Prostate gland (tissue), 2 donors: ENCODE results near the gene NANOS2. TPM values are rescaled to one million over a fixed set of nuclear protein-coding genes. Genes with fewer than 3 reads are reported as not detected.

Source experiments
- DNase-seq: peaks from one replicate; pipeline ENCODE4 v3.0.0-alpha.2; 2019; ENCODE audit warnings: low spot score
- H3K27ac ChIP-seq, 2 donors: fragments of 200-600 bp; sonication (generic); 2 replicates each; pipeline ENCODE4 v1.5.1; 2017 to 2019
- H3K27me3 ChIP-seq: fragments of 200-600 bp; sonication (generic); replicated peaks from 2 replicates; pipeline ENCODE4 v1.5.1; 2019; ENCODE audit not compliant: insufficient read depth
- H3K36me3 ChIP-seq, 2 donors: fragments of 200-600 bp; sonication (generic); 1 replicate in 1 of 2; 2 replicates in 1 of 2; pipeline versions ENCODE4 v1.5.1 to v1.8.1; 2017 to 2019
- H3K4me1 ChIP-seq: fragments of 200-600 bp; sonication (generic); replicated peaks from 2 replicates; pipeline ENCODE4 v1.5.1; 2019
- H3K4me3 ChIP-seq, 2 donors: fragments of 200-600 bp; sonication (generic); 2 replicates each; pipeline ENCODE4 v1.5.1; 2017 to 2019
- H3K9me3 ChIP-seq: fragments of 200-600 bp; sonication (generic); 2 replicates; pipeline ENCODE4 v1.5.1; 2017
- CTCF ChIP-seq, 4 experiments: fragments of 200-600 bp in 2 of 4; fragments of 450-650 bp in 2 of 4; sonication (generic) in 2 of 4; IDR thresholded peaks; 1 replicate in 3 of 4; 2 replicates in 1 of 4; pipeline ENCODE4 v1.5.1; 2016 to 2019; ENCODE audit warnings: antibody characterized with exemption in 4 of 4, mild to moderate bottlenecking in 2 of 4, moderate library complexity in 2 of 4
- POLR2A ChIP-seq: fragments of 450-650 bp; IDR thresholded peaks from one replicate; pipeline ENCODE4 v1.6.1; 2016; ENCODE audit warnings: antibody characterized with exemption, mild to moderate bottlenecking
- POLR2AphosphoS5 ChIP-seq: sonication (generic); formaldehyde crosslinking; IDR thresholded peaks from one replicate; pipeline ENCODE4 v1.6.1; 2017; ENCODE audit warnings: antibody characterized with exemption
- WGBS: methylation state at CpG from one replicate; pipeline ENCODE4 v1.1.5; 2018; 5-methylcytosine and 5-hydroxymethylcytosine counted together
- intact Hi-C: fragments of 100-400 bp; cut with DNase I; formaldehyde crosslinking; loops from one replicate; pipeline ENCODE4 v1.14.2; 2022
- total RNA-seq, 2 donors: library from RNA; depleted of rRNA; stranded (reverse); fragments of >200 nt; gene quantifications; one replicate each; pipeline ENCODE4 v1.1.0, GENCODE V29; 2016

NANOS2 gene
- total RNA-seq, 2 donors from 2014 or later, result 4.1 TPM; not detected in 1

DNA sequence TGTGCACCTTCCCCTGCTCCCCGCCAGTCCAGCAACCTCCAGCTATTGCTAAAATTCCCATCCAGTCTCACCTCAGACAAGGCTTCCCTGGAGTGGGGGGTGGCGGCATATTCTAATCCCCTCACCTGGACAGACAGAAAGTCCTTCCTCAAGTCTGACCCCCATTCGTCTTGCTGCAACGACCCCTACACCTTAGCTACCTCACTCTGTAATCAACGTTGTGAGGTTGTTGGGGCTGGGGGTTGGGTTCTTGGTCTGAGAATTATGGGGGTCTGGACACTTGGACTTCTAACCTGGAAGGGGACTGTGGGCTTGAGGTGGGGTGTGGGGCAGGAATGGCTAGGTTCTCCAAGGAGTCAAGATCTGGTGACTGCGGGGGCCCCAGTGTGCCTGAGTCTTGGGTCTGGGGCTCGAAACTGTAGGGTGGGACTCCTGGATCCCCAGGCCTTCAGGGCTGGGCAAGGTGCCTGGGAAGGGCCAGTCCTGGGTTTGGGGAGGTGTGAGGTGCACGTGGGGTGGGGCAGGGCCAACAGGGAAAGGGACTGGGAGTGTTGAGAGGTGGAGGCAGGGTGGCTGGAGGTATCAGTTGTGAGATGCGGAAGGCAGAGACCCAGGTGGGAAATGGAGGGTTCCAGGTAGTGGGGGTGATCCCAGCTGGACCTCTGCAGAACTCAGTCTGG, 49.2 kb downstream of the NANOS2 start:
- Histone ChIP-seq H3K27me3 (no peaks in the 10 kb centered on the region), H3K4me3 (no peak overlapping the region), H3K4me1 (peaks cover 3% of the 10 kb centered on the region), H3K27ac (no peak overlapping the region), H3K36me3 (no peaks in the 10 kb centered on the region), H3K9me3 (no peaks in the 10 kb centered on the region)
- DNase-seq, result no peak
- 70% methylated on average over 9 of the region's 9 CpGs for WGBS
- intact Hi-C loops, result no loop called here
- no peak for TF ChIP-seq POLR2AphosphoS5
- TF ChIP-seq CTCF (IDR thresholded peaks at IDR 0.05), result no peak
- TF ChIP-seq POLR2A, result no peak

DNA sequence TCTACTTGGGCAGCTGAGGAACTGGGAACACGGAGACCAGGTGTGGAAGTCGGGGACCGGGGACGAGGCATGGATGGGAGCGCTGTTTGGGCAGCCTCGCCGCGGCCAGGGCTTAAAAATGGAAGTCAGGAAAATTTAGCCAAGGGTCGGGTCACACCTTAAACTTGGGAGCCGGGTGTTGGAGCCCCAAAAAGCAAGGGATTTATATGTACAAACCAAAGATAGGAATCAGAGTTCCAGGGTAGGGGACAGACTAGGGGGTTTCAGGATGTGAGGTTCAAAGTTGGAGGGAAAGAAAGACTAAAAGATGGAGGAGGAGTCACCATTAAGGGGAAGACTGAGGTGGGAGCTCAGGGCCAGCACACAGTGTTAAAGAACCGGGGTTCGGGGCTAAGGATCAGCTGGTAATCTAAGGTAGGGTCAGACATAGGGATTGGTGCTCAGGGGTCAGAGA, 49.9 kb downstream of the NANOS2 start:
- TF ChIP-seq CTCF (IDR thresholded peaks at IDR 0.05), result no peak
- no peak for TF ChIP-seq POLR2AphosphoS5
- TF ChIP-seq POLR2A, result no peak
- WGBS, result 23% methylated on average over 12 of the region's 12 CpGs
- no peaks in the 10 kb centered on the region for H3K36me3 ChIP-seq
- no peak overlapping the region for H3K27ac ChIP-seq
- DNase-seq, result no peak
- no peaks in the 10 kb centered on the region for H3K27me3 ChIP-seq
- intact Hi-C loops, result no loop called here
- H3K4me1 ChIP-seq, result peaks cover 3% of the 10 kb centered on the region
- H3K4me3 ChIP-seq, result no peak overlapping the region
- no peaks in the 10 kb centered on the region for H3K9me3 ChIP-seq

GRCh38 chr19:45863840-45864628, 50.5 kb downstream of the NANOS2 start, which contains the start of gene FOXA3:
TSS of gene FOXA3 (plus strand) at chr19:45864326. CDS start at chr19:45864457, 131 bp downstream.
- TF ChIP-seq CTCF (IDR thresholded peaks at IDR 0.05) (peak; percentile 38 to 85 (median 66)), POLR2AphosphoS5 (no peak), POLR2A (no peak)
- no peak for DNase-seq
- Histone ChIP-seq H3K27ac (peak within 1 kb of the TSS in 1 of 2 donors; percentile 94), H3K9me3 (no peaks in the 10 kb centered on the region), H3K27me3 (no peaks in the 10 kb centered on the region), H3K36me3 (no peaks in the 10 kb centered on the region), H3K4me3 (peak within 1 kb of the TSS; percentile 89 to 90), H3K4me1 (peaks cover 3% of the 10 kb centered on the region)
- intact Hi-C loops, result loop anchor here (2.0 kb wide), 1 partner anchor 23 kb away; the partner anchor contains the start of gene IRF2BP1
- whole genome bisulfite sequencing, result 4% methylated on average over 57 of the region's 71 CpGs

- DNase-seq, result no peak
- intact Hi-C loops, result loop anchor here (2.0 kb wide), 1 partner anchor 23 kb away; the partner anchor contains the start of gene IRF2BP1
- Histone ChIP-seq H3K36me3 (no peaks in the 10 kb centered on the region), H3K4me3 (peak overlapping the region; percentile 89 to 90), H3K27me3 (no peaks in the 10 kb centered on the region), H3K27ac (peak overlapping the region in 1 of 2 donors; percentile 94), H3K9me3 (no peaks in the 10 kb centered on the region), H3K4me1 (peaks cover 3% of the 10 kb centered on the region)
- 5% methylated on average over 22 of the region's 22 CpGs for WGBS
- no peak for TF ChIP-seq POLR2AphosphoS5
These were observed 51.2 kb downstream of the NANOS2 start for GRCh38 chr19:45863335-45863839.

Other genes starting within 250 kb of the NANOS2 start
- 1 to 10 TPM; 2.6 to 4.9 TPM for gene GIPR, start 246.6 kb downstream of the NANOS2 start, total RNA-seq
- gene SNRPD2, start 222.8 kb downstream of the NANOS2 start, total RNA-seq, result 100 to 1,000 TPM; 132 to 240 TPM
- gene QPCTL, start 222.1 kb downstream of the NANOS2 start, total RNA-seq, result 10 to 100 TPM in 1 of 2 donors, 1 to 10 TPM in 1; 5.2 to 18.4 TPM
- gene FBXO46, start 183.9 kb downstream of the NANOS2 start, total RNA-seq, result 10 to 100 TPM; 21.8 to 26.7 TPM
- gene MEIOSIN, start 181.3 kb downstream of the NANOS2 start, total RNA-seq, result 1 to 10 TPM in 1 of 2 donors, not detected in 1; 1.8 TPM
- 10 to 100 TPM; 33.7 to 37.5 TPM for gene SIX5, start 145.5 kb downstream of the NANOS2 start, total RNA-seq
- gene DMPK, start 132.3 kb downstream of the NANOS2 start, total RNA-seq, result 10 to 100 TPM; 52.8 to 88.2 TPM
- 10 to 100 TPM; 35.5 to 96.7 TPM for gene DMWD, start 121.9 kb downstream of the NANOS2 start, total RNA-seq
- gene RSPH6A, start 99.5 kb downstream of the NANOS2 start, total RNA-seq, result 1 to 10 TPM in 1 of 2 donors, under 1 TPM in 1; 0.50 to 5.2 TPM
- 100 to 1,000 TPM in 1 of 2 donors, 10 to 100 TPM in 1; 76.4 to 104 TPM for gene SYMPK, start 51.6 kb downstream of the NANOS2 start, total RNA-seq
- gene FOXA3, start 50.5 kb downstream of the NANOS2 start, total RNA-seq, result 1 to 10 TPM in 1 of 2 donors, under 1 TPM in 1; 0.09 to 1.1 TPM
- gene IRF2BP1, start 28.6 kb downstream of the NANOS2 start, total RNA-seq, result 10 to 100 TPM; 55.5 to 63.0 TPM
- gene MYPOP, start 12.2 kb downstream of the NANOS2 start, total RNA-seq, result 1 to 10 TPM; 8.7 to 9.1 TPM
- gene NOVA2, start 59.1 kb upstream of the NANOS2 start, total RNA-seq, result 1 to 10 TPM in 1 of 2 donors, under 1 TPM in 1; 0.87 to 3.1 TPM
- gene CCDC61, start 80.7 kb upstream of the NANOS2 start, total RNA-seq, result 10 to 100 TPM; 22.9 to 23.7 TPM
- not detected for gene PGLYRP1, start 108.3 kb upstream of the NANOS2 start, total RNA-seq
- not detected for gene IGFL4, start 126.2 kb upstream of the NANOS2 start, total RNA-seq
- not detected for gene IGFL3, start 209.9 kb upstream of the NANOS2 start, total RNA-seq
- 1 to 10 TPM in 1 of 2 donors, not detected in 1; 2.7 TPM for gene IGFL2, start 233.5 kb upstream of the NANOS2 start, total RNA-seq